Measurements from ENCODE around the gene SCO2.
A peak's percentile ranks its signal among the peaks of the same experiment; 100 is the strongest.
"Not testable (repeated sequence)": the region's sequence is repeated elsewhere in the genome, so short reads cannot be mapped to it uniquely, and the experiment has no call there.

The SCO2 gene

GRCh38 chr22:50548921-50549790, 23.8 kb upstream of the SCO2 start:
- no peak for DNase-seq

DNA sequence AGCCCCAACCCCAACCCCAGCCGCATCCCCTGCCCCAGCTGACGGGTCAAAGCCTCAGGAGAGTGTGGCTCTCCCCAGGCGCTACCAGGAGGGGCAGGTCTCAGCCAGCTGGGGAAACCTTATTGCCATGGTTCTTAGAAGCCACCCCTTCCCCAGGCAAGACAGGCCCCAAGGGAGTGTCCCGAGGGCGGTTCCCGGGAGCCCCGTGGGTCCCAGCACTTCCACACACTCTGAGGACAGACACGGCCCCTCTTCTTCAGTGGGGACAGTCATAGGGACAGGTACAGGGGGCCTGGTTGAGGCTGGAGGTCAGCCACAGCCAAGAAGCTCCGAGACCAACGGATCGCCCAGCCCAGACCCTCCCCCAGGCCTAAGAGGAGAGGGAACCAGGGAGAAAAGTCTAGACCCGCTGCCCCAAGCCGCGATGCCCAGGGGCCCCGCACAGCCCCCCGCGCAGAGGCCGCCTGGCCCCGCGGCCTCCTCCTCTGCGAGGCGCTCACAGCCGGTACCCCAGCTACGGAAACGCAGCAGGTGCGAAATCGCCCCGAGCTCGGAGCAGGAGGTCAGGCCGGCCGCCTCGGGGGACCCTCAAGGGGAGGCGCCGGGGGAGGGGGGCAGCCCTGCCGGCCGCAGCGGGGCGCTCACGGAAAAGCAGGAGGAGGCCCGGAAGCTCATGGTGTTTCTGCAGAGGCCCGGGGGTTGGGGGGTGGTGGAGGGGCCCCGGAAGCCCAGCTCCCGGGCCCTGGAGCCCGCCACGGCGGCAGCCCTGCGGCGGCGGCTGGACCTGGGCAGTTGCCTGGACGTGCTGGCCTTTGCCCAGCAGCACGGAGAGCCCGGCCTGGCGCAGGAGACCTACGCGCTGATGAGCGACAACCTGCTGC, 22.9 kb upstream of the SCO2 start:
- peak; percentile 89 for DNase-seq

DNA sequence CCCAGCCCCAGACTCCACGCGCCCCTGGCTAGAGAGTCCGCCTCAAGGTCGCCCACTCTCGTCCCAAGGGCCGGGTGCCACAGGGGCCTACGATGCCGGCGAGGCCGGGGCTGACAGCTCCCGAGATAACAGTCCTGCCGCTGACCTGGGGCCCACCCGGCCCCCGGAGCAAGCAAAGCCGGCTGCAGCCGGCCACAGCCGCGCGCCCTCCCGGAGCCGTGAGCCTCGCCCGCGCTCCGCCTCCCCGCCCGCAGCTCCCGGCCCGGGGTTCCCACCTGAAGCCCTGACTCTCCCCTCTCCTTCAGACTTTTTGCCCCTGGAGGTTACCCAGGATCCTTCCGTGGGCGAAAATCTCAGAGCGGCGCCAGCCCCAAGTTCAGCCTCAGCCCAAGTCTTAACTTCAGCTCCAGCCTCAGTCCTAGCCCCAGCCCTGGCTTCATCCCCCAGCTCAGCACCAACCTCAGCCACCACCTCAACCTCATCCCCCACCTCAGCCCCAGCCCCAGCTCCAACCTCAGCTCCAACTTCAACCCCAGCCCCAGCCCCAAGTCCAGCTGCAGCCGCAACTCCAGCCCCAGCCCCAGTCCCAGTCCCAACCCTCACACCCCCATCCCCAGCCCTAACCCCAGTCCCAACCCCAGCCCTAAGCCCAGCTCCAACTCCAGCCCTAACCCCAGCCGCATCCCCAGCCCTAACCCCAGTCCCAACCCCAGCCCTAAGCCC, 22.0 kb upstream of the SCO2 start:
- DNase-seq, result peak; percentile 62

GRCh38 chr22:50546326-50547262, 21.2 kb upstream of the SCO2 start:
- DNase-seq, result no peak

- peak; percentile 73 for DNase-seq
Observed at GRCh38 chr22:50545522-50546325, 20.3 kb upstream of the SCO2 start, which contains the start of gene KLHDC7B. KLHDC7B (plus strand) TSS chr22:50545899; CDS start chr22:50546244, 345 bp downstream.

- DNase-seq, result peak; percentile 71
Observed at GRCh38 chr22:50544746-50545253, 19.4 kb upstream of the SCO2 start.

GRCh38 chr22:50544078-50544745, 18.8 kb upstream of the SCO2 start:
- DNase-seq, result peak; percentile 93

GRCh38 chr22:50542416-50542927, 17.1 kb upstream of the SCO2 start:
- DNase-seq, result no peak

- not testable (repeated sequence) for DNase-seq
Observed at GRCh38 chr22:50541667-50542026, 16.2 kb upstream of the SCO2 start.

GRCh38 chr22:50540381-50540780, 15.0 kb upstream of the SCO2 start:
- DNase-seq, result no peak

DNA sequence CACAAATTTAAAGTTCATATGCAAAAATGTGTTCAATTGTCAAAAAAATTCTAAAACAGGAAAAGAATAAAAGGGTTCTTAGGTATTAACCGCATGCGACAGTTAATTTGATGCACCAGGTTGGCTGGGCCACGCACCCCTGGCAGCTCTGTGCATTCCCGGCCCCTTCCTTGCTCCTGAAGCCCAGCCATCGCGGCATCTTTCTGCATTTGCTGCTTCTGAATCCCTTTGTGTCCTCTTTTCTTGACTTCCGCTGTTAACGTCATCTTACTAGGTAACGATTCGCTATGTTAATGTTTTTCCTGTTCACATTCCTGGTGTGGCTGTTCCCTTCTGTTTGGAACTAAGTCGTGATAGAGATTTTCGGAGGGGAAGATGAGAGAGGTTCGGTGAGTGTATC, 12.4 kb upstream of the SCO2 start:
- no peak for DNase-seq

GRCh38 chr22:50536226-50536625, 10.8 kb upstream of the SCO2 start:
- DNase-seq, result no peak

GRCh38 chr22:50535113-50535512, 9.7 kb upstream of the SCO2 start:
- no peak for DNase-seq

DNA sequence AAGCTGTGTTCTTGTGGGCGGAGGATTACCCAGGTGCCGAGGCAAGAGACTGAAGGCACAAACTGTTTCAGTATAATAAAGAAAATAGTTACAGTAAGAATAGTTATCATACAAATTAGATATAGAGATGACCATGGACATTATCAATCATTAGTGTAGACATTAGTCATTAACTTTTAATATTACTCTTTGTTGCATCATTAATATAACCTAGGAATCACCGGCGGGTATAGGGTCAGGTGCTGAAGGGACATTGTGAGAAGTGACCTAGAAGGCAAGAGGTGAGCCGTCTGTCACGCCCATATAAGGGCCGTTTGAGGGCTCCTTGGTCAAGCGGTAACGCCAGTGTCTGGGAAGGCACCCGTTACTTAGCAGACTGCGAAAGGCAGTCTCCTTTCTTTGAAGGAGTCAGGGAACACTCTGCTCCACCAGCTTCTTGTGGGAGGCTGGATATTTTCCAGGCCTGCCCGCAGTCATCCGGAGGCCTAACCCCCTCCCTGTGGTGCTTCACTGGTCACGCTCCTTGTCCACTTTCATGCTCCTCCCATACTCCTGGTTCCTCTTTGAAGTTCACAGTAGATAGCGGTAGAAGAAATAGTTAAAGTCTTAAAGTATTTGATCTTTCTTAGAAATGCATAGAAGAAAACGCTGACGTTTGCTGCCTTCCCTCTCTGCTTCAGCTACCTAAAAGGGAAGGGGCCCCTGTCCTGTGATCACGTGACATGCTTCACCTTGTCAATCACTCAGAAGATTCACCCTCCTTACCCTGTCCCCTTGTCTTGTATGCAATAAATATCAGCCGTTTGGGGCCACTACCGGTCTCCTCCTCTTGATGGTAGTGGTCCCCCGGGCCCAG, 8.7 kb upstream of the SCO2 start:
- not testable (repeated sequence) for DNase-seq

- DNase-seq, result no peak
Observed at GRCh38 chr22:50532824-50533796, 7.7 kb upstream of the SCO2 start.

DNA sequence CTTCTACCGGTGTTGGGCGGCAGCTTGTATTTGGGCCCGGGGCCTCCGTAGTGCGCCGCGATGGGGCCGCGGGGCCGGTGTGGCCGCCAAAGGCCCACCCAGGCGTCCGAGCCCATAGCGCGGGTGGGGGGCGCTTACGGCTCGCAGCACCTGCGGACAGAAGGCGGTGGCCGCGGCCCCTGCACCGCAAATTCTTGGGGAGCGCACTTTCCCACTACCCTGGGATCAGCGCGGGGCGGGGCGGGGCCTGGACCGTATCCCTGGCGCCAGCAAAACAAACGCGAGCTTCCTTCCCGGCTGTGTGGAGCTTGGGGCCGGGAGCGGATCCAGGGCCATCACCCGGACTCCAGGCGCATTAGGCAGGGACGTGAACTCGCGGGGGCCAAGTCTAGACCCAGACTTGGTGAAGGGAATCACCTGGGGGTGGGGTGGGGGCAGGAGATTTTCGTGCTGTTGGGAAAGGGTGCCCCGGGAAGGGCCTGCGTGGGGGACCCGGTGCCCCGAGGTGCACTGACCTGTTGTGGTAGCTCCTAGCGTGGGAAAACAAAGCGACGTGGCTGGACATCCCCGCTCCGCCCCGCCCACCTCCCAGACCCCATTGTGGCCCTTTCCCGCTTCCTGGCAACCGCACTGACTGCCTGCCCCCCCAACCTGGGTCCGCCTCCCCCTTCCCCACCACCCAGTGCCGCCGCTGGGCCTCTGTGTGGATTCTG, 6.7 kb upstream of the SCO2 start:
- no peak for DNase-seq

DNA sequence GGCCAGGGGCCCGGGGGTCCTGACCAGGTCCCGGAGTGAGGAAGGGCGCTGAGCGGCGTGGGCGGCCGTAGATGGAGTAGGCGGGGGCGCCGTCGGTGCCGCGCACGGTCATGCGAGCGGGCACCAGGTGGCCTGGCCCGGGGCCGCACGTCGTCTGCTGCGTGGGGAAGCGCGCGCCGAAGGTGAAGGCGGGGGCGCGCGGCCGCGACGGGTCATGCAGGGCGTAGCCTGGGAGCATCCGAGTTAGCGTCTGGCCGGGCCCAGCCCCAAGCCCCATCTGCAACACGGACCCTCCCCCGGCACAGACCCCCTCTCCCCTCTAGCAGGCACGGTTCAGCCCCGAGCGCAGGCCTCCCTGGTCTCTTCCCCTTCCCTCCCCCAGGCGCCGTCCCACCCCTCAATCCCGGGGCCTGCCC, 6.2 kb upstream of the SCO2 start:
- DNase-seq, result peak; percentile 87

Data from activated CD8-positive, alpha-beta memory T cell treated with anti-CD3 and anti-CD28 coated beads for 24 hours (primary cell).